ENCODE measurements around the gene DNAJB9.
"Not testable (repeated sequence)": the region's sequence is repeated elsewhere in the genome, so short reads cannot be mapped to it uniquely, and the experiment has no call there.

DNA sequence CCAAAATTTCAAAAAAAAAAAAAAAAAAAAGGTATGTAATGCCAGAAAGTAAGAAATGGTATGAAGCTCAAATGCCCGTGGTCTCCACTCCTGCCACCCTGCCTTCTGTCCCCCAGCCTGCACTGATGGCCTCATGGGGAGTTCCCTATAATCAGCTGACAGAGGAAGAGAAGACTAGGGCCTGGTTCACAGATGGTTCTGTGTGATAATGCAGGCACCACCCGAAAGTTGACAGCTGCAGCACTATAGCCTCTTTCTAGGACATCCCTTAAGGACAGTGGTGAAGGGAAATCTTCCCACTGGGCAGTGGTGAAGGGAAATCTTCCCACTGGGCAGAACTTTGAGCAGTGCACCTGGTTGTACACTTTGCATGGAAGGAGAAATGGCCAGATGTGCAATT, 31.4 kb upstream of the DNAJB9 start:
- TF ChIP-seq EZH2 (IDR thresholded peaks at IDR 0.05; ENCODE audit: insufficient read depth, poor library complexity, severe bottlenecking); EZH2phosphoT487 (IDR thresholded peaks at IDR 0.05; ENCODE audit: insufficient read depth, low read depth): not testable (repeated sequence)

All from GM23248 (cell line).